ENCODE results near the gene RNF149.
"Not testable (repeated sequence)": the region's sequence is repeated elsewhere in the genome, so short reads cannot be mapped to it uniquely, and the experiment has no call there.

RNF149 gene

GRCh38 chr2:101252408-101253012, 56.0 kb downstream of the RNF149 start, which contains the start of gene CNOT11:
TSS of gene CNOT11 (plus strand) at chr2:101252886. CDS start at chr2:101252965, 79 bp downstream.
- intact Hi-C loops (cut with micrococcal nuclease) = loop anchor here (1.0 to 5.0 kb wide), 2 partner anchors 54 to 690 kb away; partner anchors contain the start of gene PDCL3
- peaks cover 31% of the 10 kb centered on the region for H3K36me3 Mint-ChIP-seq (ENCODE audit: low read depth)
- no peaks in the 10 kb centered on the region for H3K27me3 Mint-ChIP-seq
- peaks cover 7% of the 10 kb centered on the region for H3K9me3 Mint-ChIP-seq
- peaks cover 47% of the 10 kb centered on the region for H3K4me1 Mint-ChIP-seq (ENCODE audit: low read depth)
- peak within 1 kb of the TSS; percentile 90 for H3K27ac Mint-ChIP-seq
- H3K4me3 Mint-ChIP-seq = peak within 1 kb of the TSS; percentile 90

DNA sequence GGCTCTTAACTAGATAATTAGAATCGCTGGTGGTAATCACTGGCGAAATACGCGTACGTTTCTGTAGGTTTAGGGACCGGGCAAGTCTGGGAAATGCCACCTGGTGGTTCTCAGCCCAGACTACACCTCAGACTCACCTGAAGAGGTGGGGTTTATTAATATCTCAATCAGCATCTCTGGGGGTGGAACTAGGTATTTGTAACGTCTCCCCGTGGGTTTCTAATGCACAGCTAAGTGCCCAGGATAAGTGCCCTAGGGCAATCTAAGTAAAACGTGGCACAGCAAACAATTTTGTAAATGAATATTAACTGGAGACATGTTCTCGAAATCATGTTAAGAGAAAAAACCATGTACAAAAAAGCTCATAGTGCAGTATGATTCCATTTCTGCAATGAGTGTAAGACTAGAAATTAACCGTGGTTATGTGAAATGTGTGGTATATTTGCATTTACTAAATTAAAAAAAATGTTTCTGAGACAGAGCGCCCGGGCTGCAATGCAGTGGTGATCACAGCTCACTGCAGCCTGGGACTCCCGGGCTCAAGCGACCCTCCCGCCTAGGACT, 56.6 kb downstream of the RNF149 start:
- H3K27me3 Mint-ChIP-seq = no peaks in the 10 kb centered on the region
- H3K36me3 Mint-ChIP-seq (ENCODE audit: low read depth) = peaks cover 25% of the 10 kb centered on the region
- intact Hi-C loops (cut with micrococcal nuclease) = loop anchor here (5.0 kb wide), 1 partner anchor 690 kb away; the partner anchor contains the start of gene PDCL3
- peak overlapping the region; percentile 90 for H3K27ac Mint-ChIP-seq
- peaks cover 45% of the 10 kb centered on the region for H3K4me1 Mint-ChIP-seq (ENCODE audit: low read depth)
- H3K9me3 Mint-ChIP-seq = peaks cover 7% of the 10 kb centered on the region
- peak overlapping the region; percentile 90 for H3K4me3 Mint-ChIP-seq

DNA sequence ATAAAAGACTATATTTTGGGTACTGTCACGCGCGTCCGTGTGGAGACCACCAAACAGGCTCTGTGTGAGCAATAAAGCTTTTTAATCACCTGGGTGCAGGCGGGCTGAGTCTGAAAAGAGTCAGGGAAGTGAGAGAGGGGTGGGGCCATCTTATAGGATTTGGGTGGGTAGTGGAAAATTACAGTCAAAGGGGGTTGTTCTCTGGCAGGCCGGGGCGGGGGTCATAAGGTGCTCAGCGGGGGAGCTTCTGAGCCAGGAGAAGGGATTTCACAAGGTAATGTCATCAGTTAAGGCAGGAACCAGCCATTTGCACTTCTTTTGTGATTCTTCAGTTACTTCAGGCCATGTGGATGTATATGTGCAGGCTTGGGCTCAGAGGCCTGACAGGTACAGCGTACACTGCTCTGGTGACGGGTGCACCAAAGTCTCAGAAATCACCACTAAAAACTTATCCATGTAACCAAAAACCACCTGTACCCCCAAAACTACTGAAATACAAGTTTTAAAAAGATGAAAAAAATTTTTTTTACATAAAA, 57.2 kb downstream of the RNF149 start:
- Mint-ChIP-seq H3K36me3 (ENCODE audit: low read depth) (peaks cover 19% of the 10 kb centered on the region), H3K4me1 (ENCODE audit: low read depth) (peaks cover 40% of the 10 kb centered on the region)
- H3K9me3 Mint-ChIP-seq, H3K27me3 Mint-ChIP-seq, H3K4me3 Mint-ChIP-seq, H3K27ac Mint-ChIP-seq: not testable (repeated sequence)
- intact Hi-C loops (cut with micrococcal nuclease) = loop anchor here (5.0 kb wide), 1 partner anchor 689 kb away; the partner anchor contains the start of gene PDCL3

- Mint-ChIP-seq H3K27me3 (no peaks in the 10 kb centered on the region), H3K4me1 (ENCODE audit: low read depth) (peaks cover 28% of the 10 kb centered on the region), H3K36me3 (ENCODE audit: low read depth) (peaks cover 14% of the 10 kb centered on the region), H3K27ac (no peak overlapping the region), H3K4me3 (no peak overlapping the region), H3K9me3 (peaks cover 7% of the 10 kb centered on the region)
- intact Hi-C loops (cut with micrococcal nuclease) = loop anchor here (5.0 kb wide), 1 partner anchor 688 kb away; the partner anchor contains the start of gene PDCL3
Measured at GRCh38 chr2:101249826-101250225, 58.7 kb downstream of the RNF149 start.

GRCh38 chr2:101248756-101249155, 59.7 kb downstream of the RNF149 start:
- intact Hi-C loops (cut with micrococcal nuclease); H3K9me3 Mint-ChIP-seq; H3K27me3 Mint-ChIP-seq; H3K27ac Mint-ChIP-seq; H3K4me3 Mint-ChIP-seq: not testable (repeated sequence)
- Mint-ChIP-seq H3K4me1 (ENCODE audit: low read depth) (peaks cover 18% of the 10 kb centered on the region), H3K36me3 (ENCODE audit: low read depth) (peaks cover 14% of the 10 kb centered on the region)

DNA sequence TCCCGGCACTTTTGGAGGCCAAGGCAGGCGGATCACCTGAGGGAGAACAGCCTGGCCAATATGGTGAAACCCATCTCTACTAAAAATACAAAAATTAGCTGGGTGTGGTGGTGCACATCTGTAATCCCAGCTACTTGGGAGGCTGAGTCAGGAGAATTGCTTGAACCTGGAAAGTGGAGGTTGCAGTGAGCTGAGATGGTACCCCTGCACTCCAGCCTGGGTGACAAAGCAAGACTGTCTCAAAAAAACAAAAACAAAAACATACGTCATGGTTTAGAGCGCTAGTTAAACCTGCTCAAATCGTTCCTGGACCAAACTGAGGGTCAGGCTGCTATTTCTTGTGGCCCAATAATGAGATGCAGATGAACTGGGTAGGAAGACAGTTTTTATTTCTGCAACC, 63.0 kb downstream of the RNF149 start:
- H3K27ac Mint-ChIP-seq; intact Hi-C loops (cut with micrococcal nuclease); H3K4me3 Mint-ChIP-seq; H3K36me3 Mint-ChIP-seq (ENCODE audit: low read depth); H3K27me3 Mint-ChIP-seq; H3K4me1 Mint-ChIP-seq (ENCODE audit: low read depth); H3K9me3 Mint-ChIP-seq: not testable (repeated sequence)

DNA sequence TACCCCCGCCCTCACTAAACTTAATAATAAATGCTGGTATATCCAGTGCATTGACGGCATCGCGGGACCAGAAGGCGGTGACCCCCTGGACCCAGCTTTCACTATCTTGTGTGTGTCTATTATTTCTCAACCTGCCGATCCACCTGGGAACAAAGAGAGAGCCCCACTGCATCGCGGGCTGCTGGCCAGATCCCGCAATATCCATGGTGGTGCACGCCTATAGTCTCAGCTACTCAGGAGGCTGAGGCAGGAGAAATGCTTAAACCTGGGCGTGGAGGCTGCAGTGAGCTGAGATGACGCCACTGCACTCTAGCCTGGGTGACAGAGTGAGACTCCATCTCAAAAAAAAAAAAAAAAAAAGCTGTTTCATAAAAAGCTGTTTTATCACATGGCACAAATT, 63.6 kb downstream of the RNF149 start:
- intact Hi-C loops (cut with micrococcal nuclease); H3K4me3 Mint-ChIP-seq; H3K36me3 Mint-ChIP-seq (ENCODE audit: low read depth); H3K4me1 Mint-ChIP-seq (ENCODE audit: low read depth); H3K27me3 Mint-ChIP-seq; H3K9me3 Mint-ChIP-seq; H3K27ac Mint-ChIP-seq: not testable (repeated sequence)

DNA sequence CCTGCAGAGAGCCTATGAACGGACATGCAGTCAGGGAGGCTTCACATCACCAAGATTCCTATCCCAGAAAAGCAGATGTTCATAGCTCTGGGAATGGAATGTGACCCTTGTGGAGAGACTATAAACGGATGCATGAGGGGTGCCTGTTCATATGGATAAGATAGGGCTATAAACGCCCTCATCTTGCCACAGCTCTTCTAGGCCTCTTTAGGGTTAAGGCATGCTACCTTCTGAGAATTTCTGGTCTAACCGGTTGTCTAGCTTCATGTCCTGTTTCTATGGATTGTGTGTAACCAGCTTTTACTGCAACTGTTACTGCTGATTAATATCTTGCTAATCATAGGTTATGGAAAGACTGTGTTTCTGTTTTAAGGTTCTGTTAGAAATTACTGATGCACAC, 64.1 kb downstream of the RNF149 start:
- H3K4me3 Mint-ChIP-seq; H3K27me3 Mint-ChIP-seq; H3K36me3 Mint-ChIP-seq (ENCODE audit: low read depth); intact Hi-C loops (cut with micrococcal nuclease); H3K4me1 Mint-ChIP-seq (ENCODE audit: low read depth); H3K9me3 Mint-ChIP-seq; H3K27ac Mint-ChIP-seq: not testable (repeated sequence)

DNA sequence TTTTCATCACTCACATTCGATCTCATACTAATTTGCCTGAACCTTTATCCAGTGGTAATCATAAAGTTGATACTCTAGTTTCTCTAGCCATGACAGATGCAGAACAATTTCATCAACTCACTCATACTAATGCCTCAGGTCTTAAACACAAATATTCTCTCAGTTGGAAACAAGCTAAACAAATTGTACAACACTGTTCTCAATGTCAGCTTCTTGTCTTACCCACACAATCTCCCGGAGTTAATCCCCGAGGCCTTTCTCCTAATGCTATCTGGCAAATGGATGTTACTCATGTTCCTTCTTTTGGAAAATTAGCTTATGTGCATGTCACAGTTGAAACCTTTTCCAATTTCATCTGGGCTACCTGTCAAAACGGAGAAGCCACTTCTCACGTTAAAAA, 67.3 kb downstream of the RNF149 start:
- H3K4me1 Mint-ChIP-seq (ENCODE audit: low read depth) = peaks cover 26% of the 10 kb centered on the region
- no peak overlapping the region for H3K4me3 Mint-ChIP-seq
- H3K27me3 Mint-ChIP-seq = no peaks in the 10 kb centered on the region
- intact Hi-C loops (cut with micrococcal nuclease) = no loop called here
- H3K9me3 Mint-ChIP-seq = peaks cover under 1% of the 10 kb centered on the region
- H3K27ac Mint-ChIP-seq = no peak overlapping the region
- no peaks in the 10 kb centered on the region for H3K36me3 Mint-ChIP-seq (ENCODE audit: low read depth)

GRCh38 chr2:101240694-101241093, 67.8 kb downstream of the RNF149 start:
- H3K27me3 Mint-ChIP-seq; intact Hi-C loops (cut with micrococcal nuclease); H3K36me3 Mint-ChIP-seq (ENCODE audit: low read depth); H3K27ac Mint-ChIP-seq; H3K4me3 Mint-ChIP-seq; H3K9me3 Mint-ChIP-seq: not testable (repeated sequence)
- peaks cover 26% of the 10 kb centered on the region for H3K4me1 Mint-ChIP-seq (ENCODE audit: low read depth)

DNA sequence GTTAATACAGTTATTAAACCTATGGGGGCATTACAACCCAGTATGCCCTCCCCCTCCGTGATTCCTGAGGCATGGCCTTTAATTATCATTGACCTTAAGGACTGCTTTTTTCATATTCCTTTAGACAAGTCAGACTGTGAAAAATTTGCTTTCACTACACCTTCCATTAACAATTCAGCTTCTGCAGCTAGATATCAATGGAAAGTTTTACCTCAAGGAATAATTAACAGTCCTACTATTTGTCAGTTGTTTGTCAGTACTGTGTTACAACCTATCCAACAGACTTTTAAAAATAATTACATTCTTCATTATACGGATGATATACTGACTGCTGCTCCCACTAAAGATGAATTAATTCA, 68.8 kb downstream of the RNF149 start:
- Mint-ChIP-seq H3K27ac (peak overlapping the region; percentile 61), H3K4me1 (ENCODE audit: low read depth) (peaks cover 26% of the 10 kb centered on the region)
- H3K9me3 Mint-ChIP-seq; H3K27me3 Mint-ChIP-seq; intact Hi-C loops (cut with micrococcal nuclease); H3K4me3 Mint-ChIP-seq; H3K36me3 Mint-ChIP-seq (ENCODE audit: low read depth): not testable (repeated sequence)

DNA sequence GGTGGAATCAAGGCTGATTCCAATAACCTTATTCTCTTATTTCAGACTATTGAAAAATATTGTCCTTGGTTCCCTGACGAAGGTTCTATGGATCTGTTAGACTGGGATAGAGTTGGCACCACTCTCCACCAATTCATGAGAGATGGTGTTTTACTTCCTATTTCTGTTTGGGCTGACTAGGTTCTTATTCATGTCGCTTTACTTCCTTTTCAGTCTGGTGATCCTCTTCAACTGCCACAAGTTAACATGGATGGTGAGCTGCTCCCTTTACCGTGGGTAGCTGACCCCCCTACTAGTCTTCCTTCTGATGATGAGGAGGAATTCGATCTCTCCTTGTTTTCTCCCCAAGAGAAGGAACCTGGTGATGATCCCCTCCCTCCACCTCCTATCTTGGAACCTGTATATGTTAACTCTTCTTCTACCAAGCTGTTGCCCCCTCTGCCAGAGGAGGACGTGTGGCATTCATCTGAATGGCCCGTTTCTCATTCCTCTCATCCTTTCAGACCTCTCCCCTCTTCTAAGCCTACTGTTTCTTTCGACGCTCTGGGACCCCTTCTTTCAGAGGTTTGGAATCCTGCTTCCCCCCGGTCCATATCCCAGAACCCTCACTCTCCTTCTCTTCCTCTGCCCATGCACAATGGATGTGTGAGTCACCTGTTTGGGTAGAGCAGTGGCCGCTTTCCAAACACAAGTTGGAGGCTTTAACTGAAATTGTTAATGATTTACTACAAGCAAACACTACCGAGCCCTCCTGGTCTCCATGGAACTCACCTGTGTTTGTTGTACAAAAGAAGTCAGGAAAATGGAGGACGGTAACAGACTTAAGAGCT, 69.4 kb downstream of the RNF149 start:
- Mint-ChIP-seq H3K4me1 (ENCODE audit: low read depth) (peaks cover 30% of the 10 kb centered on the region), H3K9me3 (peaks cover 12% of the 10 kb centered on the region), H3K36me3 (ENCODE audit: low read depth) (peaks cover 5% of the 10 kb centered on the region), H3K27ac (peak overlapping the region; percentile 61), H3K4me3 (no peak overlapping the region), H3K27me3 (no peaks in the 10 kb centered on the region)
- intact Hi-C loops (cut with micrococcal nuclease) = no loop called here

GRCh38 chr2:101237944-101238343, 70.6 kb downstream of the RNF149 start:
- peaks cover 36% of the 10 kb centered on the region for H3K4me1 Mint-ChIP-seq (ENCODE audit: low read depth)
- H3K27ac Mint-ChIP-seq; H3K27me3 Mint-ChIP-seq; H3K4me3 Mint-ChIP-seq; intact Hi-C loops (cut with micrococcal nuclease); H3K36me3 Mint-ChIP-seq (ENCODE audit: low read depth): not testable (repeated sequence)
- peaks cover 21% of the 10 kb centered on the region for H3K9me3 Mint-ChIP-seq

- H3K27me3 Mint-ChIP-seq; H3K27ac Mint-ChIP-seq; H3K36me3 Mint-ChIP-seq (ENCODE audit: low read depth); intact Hi-C loops (cut with micrococcal nuclease); H3K4me3 Mint-ChIP-seq: not testable (repeated sequence)
- H3K9me3 Mint-ChIP-seq = peaks cover 21% of the 10 kb centered on the region
- peaks cover 42% of the 10 kb centered on the region for H3K4me1 Mint-ChIP-seq (ENCODE audit: low read depth)
Measured at GRCh38 chr2:101235956-101236355, 72.5 kb downstream of the RNF149 start.

Measured in dendritic cell treated with granulocyte-macrophage colony-stimulating factor and Interleukin-4, amounts not matched to agents 40 ng/mL and 50 ng/mL, for 4 days (primary cell).